Nephron (organoid): ENCODE results near the gene NOSTRIN.
"Not testable (repeated sequence)": the region's sequence is repeated elsewhere in the genome, so short reads cannot be mapped to it uniquely, and the experiment has no call there.

Experiments
- H3K27ac Mint-ChIP-seq, 3 experiments: 2 replicates each; pipeline ENCODE4 v1.8.0; 2020; ENCODE audit warnings: mixed read lengths in 3 of 3, mild to moderate bottlenecking in 2 of 3, moderate library complexity in 1 of 3
- H3K27me3 Mint-ChIP-seq: 2 replicates; pipeline ENCODE4 v1.8.0; 2021; ENCODE audit warnings: low read depth, mild to moderate bottlenecking, moderate library complexity, mixed read lengths
- H3K36me3 Mint-ChIP-seq: 2 replicates; pipeline ENCODE4 v1.8.0; 2020; ENCODE audit warnings: low read depth, mixed read lengths
- H3K4me1 Mint-ChIP-seq: 2 replicates; pipeline ENCODE4 v1.8.0; 2020; ENCODE audit warnings: mixed read lengths
- H3K4me3 Mint-ChIP-seq, 3 experiments: 2 replicates each; pipeline ENCODE4 v1.8.0; 2020; ENCODE audit warnings: mild to moderate bottlenecking in 3 of 3, mixed read lengths in 3 of 3, moderate library complexity in 2 of 3
- H3K9me3 Mint-ChIP-seq: 2 replicates; pipeline ENCODE4 v1.8.0; 2020; ENCODE audit warnings: mixed read lengths
- TF ChIP-seq, protein P1 (sequence below), 3 experiments: fragments of 200-600 bp; sonication (generic); IDR thresholded peaks; one replicate each; pipeline ENCODE4 v1.5.0; 2021; ENCODE audit warnings: antibody characterized with exemption in 3 of 3; ENCODE audit not compliant: unreplicated experiment in 3 of 3

Gene NOSTRIN

DNA sequence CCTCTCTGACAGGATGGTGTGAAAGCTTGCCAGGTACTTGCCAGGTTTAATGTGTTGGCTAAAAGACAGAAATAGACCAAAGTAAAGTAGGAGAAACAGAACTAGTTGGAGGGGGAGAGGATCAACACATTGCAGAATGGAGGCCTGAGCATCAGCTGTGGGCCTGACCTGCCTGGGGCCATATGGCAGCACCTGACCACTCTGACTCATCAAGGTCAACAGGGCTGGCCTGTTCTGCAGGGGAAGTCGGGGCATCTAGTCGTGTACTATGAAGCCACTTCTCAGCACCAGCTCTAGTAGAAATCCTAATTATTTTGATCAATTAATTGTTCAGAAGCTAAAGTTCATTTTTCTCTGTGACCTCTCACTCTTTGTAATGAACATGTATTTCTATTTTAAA, 35.8 kb upstream of the NOSTRIN start:
- TF ChIP-seq, protein P1, sequence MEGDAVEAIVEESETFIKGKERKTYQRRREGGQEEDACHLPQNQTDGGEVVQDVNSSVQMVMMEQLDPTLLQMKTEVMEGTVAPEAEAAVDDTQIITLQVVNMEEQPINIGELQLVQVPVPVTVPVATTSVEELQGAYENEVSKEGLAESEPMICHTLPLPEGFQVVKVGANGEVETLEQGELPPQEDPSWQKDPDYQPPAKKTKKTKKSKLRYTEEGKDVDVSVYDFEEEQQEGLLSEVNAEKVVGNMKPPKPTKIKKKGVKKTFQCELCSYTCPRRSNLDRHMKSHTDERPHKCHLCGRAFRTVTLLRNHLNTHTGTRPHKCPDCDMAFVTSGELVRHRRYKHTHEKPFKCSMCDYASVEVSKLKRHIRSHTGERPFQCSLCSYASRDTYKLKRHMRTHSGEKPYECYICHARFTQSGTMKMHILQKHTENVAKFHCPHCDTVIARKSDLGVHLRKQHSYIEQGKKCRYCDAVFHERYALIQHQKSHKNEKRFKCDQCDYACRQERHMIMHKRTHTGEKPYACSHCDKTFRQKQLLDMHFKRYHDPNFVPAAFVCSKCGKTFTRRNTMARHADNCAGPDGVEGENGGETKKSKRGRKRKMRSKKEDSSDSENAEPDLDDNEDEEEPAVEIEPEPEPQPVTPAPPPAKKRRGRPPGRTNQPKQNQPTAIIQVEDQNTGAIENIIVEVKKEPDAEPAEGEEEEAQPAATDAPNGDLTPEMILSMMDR (IDR thresholded peaks at IDR 0.05; ENCODE audit: unreplicated experiment in 3 of 3): no peak

DNA sequence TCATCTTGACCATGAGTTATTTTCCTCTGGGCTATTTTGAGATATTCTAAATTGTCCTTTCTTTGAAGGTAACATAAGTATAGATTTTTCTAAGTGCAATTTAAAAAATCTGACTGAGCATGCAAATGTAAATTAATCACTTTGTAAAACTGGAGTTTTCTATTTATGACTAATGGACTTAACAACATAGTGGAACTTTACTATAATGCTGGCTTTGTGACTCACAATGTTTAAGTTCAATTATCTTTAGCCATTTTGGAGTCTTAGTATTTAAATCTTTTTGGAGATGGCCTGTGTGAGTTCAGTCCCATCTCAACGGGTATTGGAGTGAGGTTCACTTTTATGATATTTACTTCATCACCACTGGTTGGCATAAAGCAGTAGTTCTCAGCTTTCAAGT, 35.2 kb upstream of the NOSTRIN start:
- peaks cover 18% of the 10 kb centered on the region for H3K4me1 Mint-ChIP-seq
- TF ChIP-seq, protein P1 (IDR thresholded peaks at IDR 0.05; ENCODE audit: unreplicated experiment in 3 of 3): no peak
- peaks cover 3% of the 10 kb centered on the region for H3K9me3 Mint-ChIP-seq
- H3K27me3 Mint-ChIP-seq: no peaks in the 10 kb centered on the region
- H3K27ac Mint-ChIP-seq: no peak overlapping the region
- H3K36me3 Mint-ChIP-seq: peaks cover 60% of the 10 kb centered on the region
- no peak overlapping the region for H3K4me3 Mint-ChIP-seq

More for the DNA sequence above, 35.8 kb upstream of the NOSTRIN start:
- Mint-ChIP-seq H3K27me3 (no peaks in the 10 kb centered on the region), H3K4me3 (no peak overlapping the region), H3K36me3 (peaks cover 60% of the 10 kb centered on the region), H3K4me1 (peaks cover 12% of the 10 kb centered on the region), H3K9me3 (peaks cover 3% of the 10 kb centered on the region), H3K27ac (no peak overlapping the region)

- Mint-ChIP-seq H3K4me1 (peaks cover 18% of the 10 kb centered on the region), H3K36me3 (peaks cover 62% of the 10 kb centered on the region)
- not testable (repeated sequence) for H3K4me3 Mint-ChIP-seq, H3K27me3 Mint-ChIP-seq, H3K9me3 Mint-ChIP-seq, H3K27ac Mint-ChIP-seq
Observed at GRCh38 chr2:168768357-168768756, 34.1 kb upstream of the NOSTRIN start.

DNA sequence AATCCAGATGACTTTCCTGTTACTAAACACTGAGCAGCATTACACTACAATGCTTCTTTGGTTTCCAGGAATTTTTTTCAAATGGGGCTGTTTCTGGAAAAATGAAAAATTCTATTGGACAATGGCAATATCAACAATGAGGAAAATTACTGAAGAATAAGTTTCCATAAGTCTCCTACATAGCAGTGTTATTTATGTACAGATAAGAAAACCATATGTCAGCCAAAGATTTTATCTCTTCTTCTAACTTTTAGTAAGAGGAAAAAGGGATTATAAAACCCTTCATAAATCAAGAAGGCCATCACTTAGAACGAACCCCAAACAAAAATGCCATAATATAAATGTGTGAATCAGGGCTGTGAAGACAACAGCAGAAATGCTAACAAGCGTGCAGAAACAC, 31.6 kb upstream of the NOSTRIN start:
- no peak overlapping the region for H3K4me3 Mint-ChIP-seq
- H3K27me3 Mint-ChIP-seq: no peaks in the 10 kb centered on the region
- H3K27ac Mint-ChIP-seq: peak overlapping the region in 2 of 3 experiments; percentile 28 to 86

GRCh38 chr2:168772704-168773103, 29.7 kb upstream of the NOSTRIN start:
- Mint-ChIP-seq H3K27me3 (no peaks in the 10 kb centered on the region), H3K27ac (no peak overlapping the region), H3K9me3 (peaks cover 3% of the 10 kb centered on the region), H3K4me1 (peaks cover 18% of the 10 kb centered on the region), H3K4me3 (no peak overlapping the region), H3K36me3 (peaks cover 47% of the 10 kb centered on the region)
- TF ChIP-seq, protein P1 (IDR thresholded peaks at IDR 0.05; ENCODE audit: unreplicated experiment in 3 of 3): no peak

More for the DNA sequence above, 31.6 kb upstream of the NOSTRIN start:
- peaks cover 59% of the 10 kb centered on the region for H3K36me3 Mint-ChIP-seq
- peaks cover 18% of the 10 kb centered on the region for H3K4me1 Mint-ChIP-seq
- no peaks in the 10 kb centered on the region for H3K9me3 Mint-ChIP-seq
- TF ChIP-seq, protein P1 (IDR thresholded peaks at IDR 0.05; ENCODE audit: unreplicated experiment in 3 of 3): no peak

DNA sequence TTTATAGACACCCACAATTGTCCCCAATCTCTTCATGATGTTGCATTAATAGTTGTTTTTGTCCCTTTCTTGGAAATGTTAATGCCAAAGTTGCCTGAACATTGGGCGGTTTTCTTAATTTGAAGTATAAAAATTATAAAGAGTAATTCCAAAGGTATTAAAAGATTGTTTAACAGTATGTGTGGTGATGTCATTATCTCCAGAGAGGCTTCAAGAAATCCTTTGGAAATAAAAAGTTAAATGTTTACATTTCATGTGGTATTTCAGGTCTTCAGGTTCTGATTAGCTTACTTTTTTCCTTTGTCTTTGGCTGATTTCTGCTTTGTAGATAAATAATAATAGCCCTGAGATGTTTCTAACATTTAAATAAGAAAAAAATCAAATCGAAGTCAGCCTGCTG, 29.3 kb upstream of the NOSTRIN start:
- TF ChIP-seq, protein P1 (IDR thresholded peaks at IDR 0.05; ENCODE audit: unreplicated experiment in 3 of 3): no peak
- Mint-ChIP-seq H3K27me3 (no peaks in the 10 kb centered on the region), H3K36me3 (peaks cover 43% of the 10 kb centered on the region), H3K9me3 (peaks cover 5% of the 10 kb centered on the region), H3K4me1 (peaks cover 18% of the 10 kb centered on the region), H3K27ac (no peak overlapping the region), H3K4me3 (no peak overlapping the region)
